NCI-H146 (cell line): ENCODE measurements around the gene TMEM131.

ENCODE experiments used
- DNase-seq: peaks from one replicate; lab custom pipeline; 2025; lab: John Stamatoyannopoulos, UW

TMEM131 gene

DNA sequence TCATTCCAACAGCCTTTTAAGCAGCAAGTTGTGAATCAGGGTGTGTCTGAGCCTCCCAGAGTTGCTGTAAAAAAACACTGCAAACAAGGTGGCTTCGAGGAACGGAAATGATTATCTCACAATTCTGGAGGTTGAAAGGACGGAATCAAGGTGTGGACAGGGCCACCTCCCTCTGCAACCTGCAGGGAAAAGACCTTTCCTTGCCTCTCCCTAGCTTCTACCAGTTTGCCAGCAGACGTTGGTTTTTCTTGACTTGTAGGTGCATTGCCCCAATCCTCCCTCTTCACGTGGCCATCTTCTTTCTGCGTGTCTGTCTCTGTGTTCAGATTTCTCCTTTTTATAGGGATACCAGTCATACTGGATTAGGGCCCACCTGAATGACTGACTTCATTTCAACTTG, 24.8 kb upstream of the TMEM131 start:
- no peak for DNase-seq

DNA sequence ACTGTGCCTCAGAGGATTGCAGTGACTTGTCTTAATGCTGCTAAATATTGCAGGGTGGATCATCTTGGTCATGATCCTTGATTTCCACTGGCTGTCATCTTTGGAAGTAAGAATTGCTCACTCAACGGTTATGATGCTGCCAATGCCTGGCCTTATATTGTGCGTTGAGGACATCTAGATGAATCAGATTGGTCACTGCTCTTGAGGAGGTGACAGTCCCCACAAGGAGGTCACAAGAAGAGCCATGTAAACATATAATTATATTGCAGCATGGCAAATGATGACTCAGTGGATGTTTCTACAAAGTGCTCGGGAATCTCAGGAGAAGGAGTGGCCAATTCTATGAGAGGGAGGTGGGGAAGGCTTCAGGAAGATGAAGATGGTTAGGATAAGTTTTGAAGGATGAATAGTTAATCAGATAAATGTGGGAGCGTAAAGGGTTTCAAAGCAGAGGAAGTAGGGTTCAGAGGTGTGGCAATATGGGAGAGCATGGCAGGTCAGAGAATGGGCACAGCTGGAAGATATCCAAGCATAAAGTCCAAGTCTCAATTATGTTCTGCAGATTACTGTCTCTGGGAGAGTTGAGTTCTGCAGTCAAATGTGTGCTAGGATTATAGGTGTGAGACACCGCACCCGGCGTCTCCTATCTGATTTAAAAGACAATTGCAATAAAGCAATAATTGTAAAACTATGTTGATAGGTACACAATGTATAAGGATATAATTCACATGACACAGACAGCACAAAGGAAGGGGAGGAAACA, 21.3 kb upstream of the TMEM131 start:
- DNase-seq = no peak

DNA sequence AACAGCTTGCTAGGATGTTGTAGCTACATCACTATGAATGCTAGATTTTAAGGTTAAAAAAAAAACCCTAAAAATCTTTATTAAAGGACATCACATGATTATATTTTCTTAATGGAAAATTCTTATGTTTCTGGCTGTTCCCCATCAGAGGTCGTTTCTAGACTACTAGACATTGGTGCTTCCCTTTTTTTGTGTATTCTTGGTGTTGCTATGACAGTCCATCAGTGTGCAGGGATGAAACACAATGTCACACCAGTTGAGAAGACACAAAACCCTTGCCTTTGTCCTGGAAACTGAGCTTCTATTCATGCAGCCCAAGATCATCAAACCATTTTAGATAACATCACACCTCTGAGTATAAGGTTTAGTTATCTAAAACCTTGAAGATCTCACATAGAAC, 19.9 kb upstream of the TMEM131 start:
- DNase-seq = no peak

DNA sequence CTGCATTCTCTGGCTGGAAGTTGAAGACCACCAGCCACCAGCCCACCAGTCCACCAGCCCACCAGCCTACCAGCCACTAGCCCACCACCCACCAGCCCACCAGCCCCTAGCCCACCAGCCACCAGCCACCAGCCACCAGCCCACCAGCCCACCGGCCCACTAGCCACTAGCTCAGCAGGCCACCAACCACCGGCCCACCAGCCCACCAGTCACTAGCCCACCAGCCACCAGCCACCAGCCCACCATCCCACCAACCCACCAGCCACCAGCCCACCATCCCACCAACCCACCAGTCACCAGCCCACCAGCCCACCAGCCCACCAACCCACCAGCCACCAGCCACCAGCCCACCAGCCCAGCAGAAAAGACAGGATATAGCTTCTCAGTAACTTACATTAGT, 18.6 kb upstream of the TMEM131 start:
- no peak for DNase-seq

DNA sequence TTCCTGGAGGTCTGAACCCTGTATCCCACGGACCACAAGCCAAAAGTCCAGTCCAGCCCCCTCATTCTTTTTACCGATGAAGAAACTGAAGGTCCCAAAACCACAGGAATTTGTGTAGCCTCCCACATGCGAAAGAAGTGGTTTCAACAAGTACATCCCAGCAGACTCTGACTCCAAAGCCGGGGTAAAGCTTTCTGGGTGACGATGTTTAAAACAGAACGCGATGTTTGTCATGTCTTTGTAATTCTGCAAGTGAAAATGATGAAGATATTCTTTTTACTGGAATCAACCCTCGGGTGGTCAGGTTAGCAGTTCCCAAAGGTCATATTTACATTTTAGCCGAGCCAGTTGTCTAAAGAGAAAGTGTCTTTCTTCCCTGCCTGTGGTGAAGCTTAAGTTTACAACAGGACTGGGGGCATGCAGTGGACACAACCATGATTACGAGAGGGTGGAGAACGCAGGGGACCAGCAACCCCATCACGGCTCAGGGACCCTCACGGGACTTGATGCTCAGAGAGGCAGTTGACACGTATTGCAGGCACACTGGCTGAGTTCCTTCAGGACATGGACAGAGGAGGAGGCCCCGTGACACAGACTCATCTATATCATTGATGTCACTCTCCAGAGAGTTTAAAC, 17.8 kb upstream of the TMEM131 start:
- no peak for DNase-seq

DNA sequence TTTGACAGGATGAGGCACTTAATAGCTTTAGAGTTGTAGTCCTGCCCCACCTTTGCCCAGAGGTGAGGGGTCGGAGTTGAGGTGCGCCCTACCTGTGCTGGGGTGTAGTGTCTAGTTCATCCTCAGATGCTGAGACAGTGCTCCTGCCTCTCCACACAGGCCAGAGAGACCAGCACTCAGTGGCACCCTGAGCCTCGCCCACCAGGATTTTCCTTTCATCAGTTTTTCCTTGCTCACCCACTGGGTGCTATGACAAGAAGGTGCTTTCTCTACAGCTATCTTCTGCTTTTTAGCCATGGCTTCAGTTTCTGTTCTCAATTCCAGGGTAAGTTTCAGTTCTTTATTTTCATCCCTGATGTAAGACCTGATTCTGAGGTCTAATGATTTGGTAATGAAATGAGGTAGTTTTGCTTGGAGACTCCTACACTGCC, 16.8 kb upstream of the TMEM131 start:
- DNase-seq = no peak

DNA sequence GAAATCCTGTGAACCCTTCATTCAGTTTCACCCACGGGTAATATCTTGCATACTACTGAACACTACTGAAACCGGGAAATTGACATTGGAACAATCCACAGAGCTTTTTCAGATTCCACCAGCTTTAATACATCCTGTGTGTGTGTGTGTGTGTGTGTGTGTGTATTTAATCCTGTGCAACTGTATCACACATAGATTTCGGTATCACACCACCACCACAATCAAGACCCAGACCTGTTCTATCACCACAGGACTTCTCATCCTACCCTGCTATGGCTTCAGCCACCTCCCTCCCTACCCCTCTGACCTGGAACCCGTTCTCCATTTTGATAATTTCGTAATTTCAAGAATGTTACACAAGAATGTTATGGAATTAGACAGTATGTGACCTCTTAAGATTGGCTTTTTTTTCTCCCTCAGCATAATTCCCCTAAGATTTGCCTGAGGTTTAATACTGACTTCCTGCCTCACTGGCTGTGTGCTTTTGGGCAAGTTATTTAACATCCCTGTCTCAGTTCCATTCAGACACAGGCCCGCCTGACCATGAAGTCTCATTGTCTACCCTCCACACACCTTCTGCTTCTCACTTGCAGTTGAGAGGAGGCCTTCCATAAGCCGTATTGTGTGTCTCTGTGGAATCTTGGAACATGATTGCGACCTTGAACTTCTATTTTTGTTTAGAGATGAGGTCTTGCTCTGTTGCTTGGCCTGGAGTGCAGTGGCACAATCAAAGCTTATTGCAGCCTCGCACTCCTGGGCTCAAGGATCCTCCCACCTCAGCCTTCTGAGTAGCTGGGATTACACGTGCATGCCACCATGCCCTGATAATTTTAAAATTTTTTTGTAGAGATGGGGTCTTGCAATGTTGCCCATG, 14.4 kb upstream of the TMEM131 start:
- DNase-seq = no peak

DNA sequence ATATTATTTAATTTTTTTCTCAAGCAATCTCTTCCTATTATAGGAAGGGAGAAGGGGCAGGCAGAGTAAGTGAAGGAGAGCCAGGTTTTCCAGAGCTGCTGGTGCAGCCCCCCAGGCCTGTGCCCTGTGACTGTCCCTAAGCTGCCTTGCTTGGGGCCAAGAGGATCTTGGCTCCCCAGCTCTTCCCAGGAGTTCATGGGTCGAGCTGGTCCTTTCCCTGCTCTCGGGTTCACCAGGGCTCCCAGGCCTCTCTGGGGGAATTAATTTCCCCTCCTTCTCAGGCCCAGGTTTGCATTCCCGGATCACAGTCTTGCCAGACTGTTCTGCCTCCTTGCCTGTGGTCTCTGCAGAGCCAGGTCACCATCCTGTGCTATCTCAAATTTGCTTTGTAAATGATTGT, 12.7 kb upstream of the TMEM131 start:
- no peak for DNase-seq

DNA sequence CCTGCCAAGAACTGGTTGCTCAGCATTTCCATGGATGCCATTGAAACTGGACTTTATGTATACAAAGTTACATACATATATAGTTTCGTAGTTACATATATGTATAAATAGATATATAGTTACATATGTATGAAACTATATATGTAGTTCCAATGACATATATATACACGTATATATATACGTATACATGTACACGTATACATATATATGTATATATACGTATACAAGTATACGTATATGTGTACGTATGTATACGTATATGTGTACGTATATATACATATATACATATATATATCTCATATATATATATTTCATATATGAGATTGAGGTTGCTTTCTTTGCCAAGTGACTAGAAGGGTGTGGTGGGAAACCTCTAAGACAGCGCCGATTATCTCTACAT, 10.6 kb upstream of the TMEM131 start:
- DNase-seq = no peak

DNA sequence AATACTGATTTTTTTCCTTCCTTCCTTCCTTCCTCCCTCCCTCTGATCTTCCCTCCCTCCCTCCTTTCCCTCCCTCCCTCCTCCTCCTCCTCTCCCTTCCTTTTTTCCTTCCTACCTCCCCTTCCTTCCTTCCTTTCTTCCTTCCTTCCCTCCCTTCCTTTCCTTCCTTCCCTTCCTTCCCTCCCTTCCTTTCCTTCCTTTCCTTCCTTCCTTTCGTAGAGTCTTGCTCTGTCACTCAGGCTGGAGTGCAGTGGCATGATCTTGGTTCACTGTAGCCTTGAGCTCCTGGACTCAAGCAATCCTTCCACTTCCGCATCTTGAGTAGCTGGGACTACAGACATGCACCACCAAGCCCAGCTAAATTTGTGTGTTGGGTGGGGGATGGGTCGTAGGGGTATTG, 8.9 kb upstream of the TMEM131 start:
- no peak for DNase-seq

DNA sequence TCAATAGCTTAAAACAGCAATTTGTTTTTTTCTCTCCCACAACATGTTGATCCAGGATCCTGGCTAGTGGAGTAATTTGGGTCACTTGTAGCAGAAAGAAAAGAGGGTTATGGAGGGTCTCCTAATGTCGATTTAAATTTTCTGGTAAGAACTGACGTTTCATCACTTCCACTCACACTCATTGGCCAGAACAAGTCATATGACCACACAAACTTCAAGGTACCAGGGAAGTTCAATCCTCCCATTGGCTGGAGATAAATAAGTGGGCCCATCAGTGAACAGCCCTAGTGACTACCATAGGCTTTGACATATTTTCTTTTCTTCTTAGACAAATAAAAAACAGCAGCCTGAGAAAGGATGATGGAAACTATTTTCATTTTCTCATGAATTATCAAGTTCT, 8.3 kb upstream of the TMEM131 start:
- DNase-seq = no peak

DNA sequence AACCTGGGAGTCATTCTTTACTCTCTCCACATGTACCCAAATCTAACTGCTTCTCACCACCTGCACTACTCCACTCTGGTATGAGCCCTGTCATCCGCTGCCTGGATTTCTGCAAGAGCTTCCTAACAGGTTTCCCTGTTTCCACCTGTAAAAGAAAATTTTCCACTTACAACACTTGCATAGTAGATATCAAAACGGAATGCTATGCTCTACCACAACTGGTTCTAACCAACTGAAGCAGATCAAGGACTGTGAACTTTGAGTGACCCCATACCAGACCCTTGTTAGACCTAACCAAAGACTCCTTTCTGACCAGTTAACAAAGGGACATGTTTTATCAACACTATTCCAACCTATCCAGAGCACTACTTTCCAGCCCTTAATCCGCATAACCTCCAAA, 3.8 kb upstream of the TMEM131 start:
- no peak for DNase-seq

DNA sequence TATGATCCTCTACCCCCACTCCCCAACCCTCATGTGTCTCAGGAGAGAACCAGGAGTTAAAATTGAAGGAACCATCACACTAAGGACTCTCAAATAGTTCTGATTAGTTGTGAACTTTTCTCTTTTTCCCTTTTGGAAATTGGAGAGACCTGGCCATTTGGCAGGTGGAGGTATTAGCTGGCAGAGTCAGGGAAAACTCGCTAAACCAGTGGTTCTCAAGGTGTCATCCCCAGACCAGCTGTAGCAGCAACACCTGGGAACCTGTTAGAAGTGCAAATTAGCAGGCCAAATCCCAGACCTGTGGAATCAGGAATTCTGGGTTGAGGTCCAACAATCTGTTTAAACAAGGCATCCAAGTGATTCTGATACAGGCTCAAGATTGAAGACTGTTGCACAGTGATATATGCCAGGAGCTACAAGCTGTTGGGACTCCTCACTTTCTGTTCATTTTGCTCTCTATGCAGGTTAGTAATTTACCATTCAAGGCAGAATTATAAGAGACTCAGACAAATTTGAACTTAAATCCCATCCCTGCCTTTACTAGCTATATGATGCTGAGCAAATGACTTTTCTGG, 2.8 kb upstream of the TMEM131 start:
- DNase-seq = peak; percentile 73

DNA sequence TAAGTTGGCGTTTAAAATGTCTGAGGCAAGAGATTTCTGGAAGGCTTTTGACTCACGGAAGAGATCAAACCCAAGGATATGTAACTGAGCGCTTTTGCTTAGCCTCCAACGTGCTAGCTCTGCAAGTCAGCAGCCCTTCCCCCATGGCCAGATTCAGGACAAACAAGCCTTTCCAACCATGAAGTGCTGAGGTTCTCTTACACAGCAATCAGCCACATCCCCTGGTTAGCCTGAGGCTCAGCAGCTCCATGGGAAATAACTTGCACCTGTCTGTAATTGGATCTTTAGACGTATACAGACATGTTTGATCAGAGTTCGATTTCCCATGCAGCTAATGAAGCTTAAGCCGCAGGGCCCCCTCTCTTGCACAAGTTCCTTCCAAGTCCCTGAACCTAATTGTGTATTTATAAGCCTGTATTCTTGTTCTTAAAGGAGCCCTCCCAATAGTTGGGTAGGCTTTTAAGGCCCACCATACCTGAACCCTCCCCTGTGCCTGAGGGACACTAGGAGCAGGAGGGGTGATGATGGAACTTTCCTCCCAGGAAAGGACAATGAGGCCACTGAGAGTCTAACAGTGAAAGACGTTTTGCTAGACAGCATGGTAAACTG, 2.1 kb upstream of the TMEM131 start:
- peak; percentile 98 for DNase-seq

DNA sequence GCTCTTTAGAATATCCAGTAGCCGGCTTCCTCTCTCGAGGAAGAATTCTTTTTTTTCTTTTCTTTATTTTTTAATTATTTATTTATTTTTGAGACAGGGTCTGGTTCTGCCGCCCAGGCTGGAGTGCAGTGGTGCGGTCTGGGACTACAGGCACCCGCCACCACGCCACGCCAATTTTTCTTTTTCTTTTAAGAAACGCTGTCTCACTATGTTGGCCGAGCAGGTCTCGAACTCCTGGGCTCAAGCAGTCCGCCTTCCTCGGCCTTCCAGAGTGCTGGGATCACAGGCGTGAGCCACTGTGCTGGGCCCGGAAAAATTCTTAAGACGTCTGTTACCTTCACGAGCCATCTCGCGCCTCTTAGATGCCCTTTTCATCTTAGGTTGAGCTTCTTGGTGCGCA, 931 bp upstream of the TMEM131 start:
- no peak for DNase-seq

DNA sequence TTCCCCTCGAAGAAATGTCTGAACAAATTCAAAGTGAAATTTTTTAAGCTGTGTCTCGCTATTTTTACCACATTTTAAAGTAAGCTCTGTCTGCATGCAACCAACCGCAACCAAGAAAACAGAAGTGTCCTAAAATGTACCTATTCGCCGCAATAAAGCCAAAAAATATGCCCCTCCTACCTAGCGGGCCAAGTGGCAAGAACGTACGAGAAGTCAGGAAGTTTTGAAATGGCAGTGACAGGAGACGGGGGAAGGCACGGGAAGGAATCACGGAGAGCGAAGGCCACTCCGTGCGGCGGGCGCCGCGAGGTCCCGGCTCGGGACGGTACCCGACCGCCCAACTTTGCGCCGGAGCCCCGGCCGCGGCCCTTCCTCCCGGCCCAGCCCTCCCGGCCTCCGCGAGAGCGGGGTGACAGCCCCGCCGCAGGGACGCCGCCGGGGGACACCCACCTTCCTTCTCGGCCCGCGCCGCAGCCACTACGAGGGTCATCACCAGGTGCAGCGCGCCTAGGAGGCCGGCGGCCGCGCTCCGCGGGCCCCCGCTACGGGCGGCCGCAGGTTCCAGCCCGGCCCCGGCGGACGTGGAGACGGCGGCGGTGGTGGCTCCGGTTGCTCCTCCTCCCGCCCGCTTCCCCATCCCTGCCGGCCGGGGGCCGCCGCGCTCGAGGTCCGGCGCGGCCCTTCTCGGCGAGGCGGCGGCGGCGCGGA, 568 bp downstream of the TMEM131 start:
- peak; percentile 75 for DNase-seq

DNA sequence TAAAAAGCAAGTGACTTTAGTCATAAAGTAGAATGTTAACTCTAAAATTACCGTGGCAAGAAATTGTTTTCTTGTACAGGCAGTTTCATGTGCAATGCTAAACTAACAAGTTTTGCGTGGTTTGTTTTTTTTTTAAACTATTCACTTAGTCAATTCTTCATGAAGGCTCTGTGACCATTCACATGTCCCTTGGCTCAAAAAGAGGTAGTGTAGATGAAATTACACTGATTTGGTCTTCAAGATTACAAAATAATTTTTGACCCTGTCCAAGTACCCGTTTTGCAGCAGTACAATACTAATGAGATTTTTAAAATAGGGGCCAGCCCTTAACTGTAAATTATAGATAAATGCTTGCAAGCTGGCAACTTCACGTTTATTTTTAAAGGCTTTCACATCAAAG, 1.3 kb downstream of the TMEM131 start:
- DNase-seq = no peak

DNA sequence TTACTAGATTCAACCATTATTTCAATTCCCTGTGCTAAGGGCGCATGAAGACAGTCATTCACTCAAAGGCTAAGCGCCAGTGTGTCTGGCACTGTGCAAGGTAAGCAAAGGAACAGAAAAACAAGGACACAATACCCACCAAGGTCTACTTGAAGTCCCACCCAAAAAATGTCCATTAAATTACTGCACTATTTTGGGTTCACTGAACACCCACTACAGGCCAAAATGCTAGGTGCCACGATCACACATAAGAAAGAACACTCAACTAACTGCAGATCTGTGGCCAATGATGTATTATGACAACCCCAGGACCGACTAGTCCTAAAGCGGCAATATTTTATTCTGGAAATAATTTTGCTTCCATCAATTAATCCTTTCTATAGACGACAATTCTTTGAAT, 1.8 kb downstream of the TMEM131 start:
- DNase-seq = no peak

DNA sequence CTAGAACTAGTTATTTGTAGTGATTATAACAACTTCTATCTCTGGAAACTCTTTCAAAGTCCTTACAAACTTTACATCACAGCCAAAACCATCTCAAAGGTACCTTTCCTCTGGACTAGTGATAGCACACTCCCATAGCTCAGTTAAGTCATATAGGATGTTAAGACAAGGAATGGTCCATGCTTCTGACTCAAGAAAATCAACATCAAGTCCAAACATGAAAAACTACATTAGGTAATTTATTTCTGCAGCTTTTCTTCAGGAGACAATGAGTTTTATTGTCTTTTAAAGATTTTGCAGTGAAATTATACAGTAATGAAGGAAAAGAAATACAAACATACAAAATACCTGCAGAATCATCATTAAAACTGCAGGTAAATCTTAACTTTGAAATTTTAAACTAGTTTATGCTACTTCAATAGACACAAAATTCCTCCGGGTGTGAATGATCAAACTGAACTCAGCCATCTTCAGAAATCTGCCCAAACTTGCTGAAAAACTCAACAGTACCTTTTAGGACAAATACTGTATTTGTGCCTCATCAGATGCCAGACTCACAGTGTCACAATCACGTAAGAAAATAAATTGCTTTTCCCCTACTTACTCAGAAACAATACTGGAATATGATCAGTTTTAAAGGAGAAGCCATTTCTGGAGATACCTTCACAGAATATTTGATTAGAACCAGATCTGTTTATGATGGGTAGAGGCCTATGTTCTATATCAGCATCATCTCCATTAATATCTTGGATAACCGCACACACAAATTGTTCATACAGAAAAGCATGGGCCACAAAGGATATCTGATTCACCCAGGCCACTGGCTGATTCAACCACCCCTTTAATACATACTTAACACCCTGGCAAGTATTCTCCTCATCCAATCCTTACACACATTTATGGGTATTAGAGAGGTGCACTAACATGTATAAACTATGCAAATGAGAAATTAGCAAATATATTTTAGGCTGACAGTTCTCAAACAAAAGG, 2.6 kb downstream of the TMEM131 start:
- DNase-seq = no peak
